OCI-LY7 (cell line): ENCODE measurements around the gene MYMK. TPM values are rescaled to one million over a fixed set of nuclear protein-coding genes. Genes with fewer than 3 reads are reported as not detected.

ENCODE experiments used
- BruUV-seq: library from RNA; stranded (reverse); fragments of 400-500 nt; replicated peaks from 2 replicates; lab custom pipeline; 2021; lab: Mats Ljungman, UMichigan
- CTCF ChIA-PET: fragments of 300-600 bp; sonication (Branson Sonifier 250); formaldehyde crosslinking; loops from one replicate; lab custom pipeline; 2022; ENCODE audit warnings: antibody characterized with exemption; ENCODE audit not compliant: unreplicated experiment; lab: Charles Lee
- POLR2A ChIA-PET: fragments of 300-600 bp; sonication (Branson Sonifier 250); formaldehyde crosslinking; loops from one replicate; lab custom pipeline; 2022; ENCODE audit warnings: antibody characterized with exemption; lab: Charles Lee
- DNase-seq: peaks from one replicate; pipeline ENCODE4 v3.0.0-alpha.2; 2015; ENCODE audit warnings: low spot score
- H2AFZ ChIP-seq: fragments of 200-600 bp; sonication (generic), shearing (Covaris generic); 2 replicates; pipeline ENCODE4 v1.6.1; 2014; ENCODE audit warnings: mild to moderate bottlenecking, antibody characterized with exemption, low read length, moderate library complexity
- H3K27ac ChIP-seq: fragments of 200-600 bp; sonication (generic); 2 replicates; pipeline ENCODE4 v1.5.1; 2014; ENCODE audit warnings: mixed run types, low read depth, mild to moderate bottlenecking, moderate library complexity, low read length, inconsistent platforms; ENCODE audit not compliant: poor library complexity, severe bottlenecking
- H3K36me3 ChIP-seq: fragments of 200-600 bp; sonication (generic); 2 replicates; pipeline ENCODE4 v1.6.1; 2014; ENCODE audit warnings: mild to moderate bottlenecking, antibody characterized with exemption, low read length, moderate library complexity, mixed read lengths; ENCODE audit not compliant: insufficient read depth
- H3K4me1 ChIP-seq: fragments of 200-600 bp; sonication (generic); 2 replicates; pipeline ENCODE4 v1.5.1; 2014; ENCODE audit warnings: mild to moderate bottlenecking, low read length; ENCODE audit not compliant: insufficient read depth, poor library complexity, severe bottlenecking
- H3K4me2 ChIP-seq: fragments of 200-600 bp; sonication (generic); 2 replicates; pipeline ENCODE4 v1.6.1; 2014; ENCODE audit warnings: mild to moderate bottlenecking, low read length
- H3K4me3 ChIP-seq: fragments of 200-600 bp; sonication (generic); 2 replicates; pipeline ENCODE4 v1.5.1; 2014; ENCODE audit warnings: mild to moderate bottlenecking, low read depth, low read length; ENCODE audit not compliant: poor library complexity, severe bottlenecking
- H3K79me2 ChIP-seq: fragments of 200-600 bp; sonication (generic); 2 replicates; pipeline ENCODE4 v1.6.1; 2016; ENCODE audit warnings: low read depth, mild to moderate bottlenecking, low read length, moderate library complexity, mixed read lengths; ENCODE audit not compliant: insufficient read depth
- H3K9me2 ChIP-seq: fragments of 200-600 bp; sonication (generic); 2 replicates; pipeline ENCODE4 v1.6.1; 2016; ENCODE audit warnings: mild to moderate bottlenecking, low read length, mixed read lengths; ENCODE audit not compliant: insufficient read depth
- H3K9me3 ChIP-seq: fragments of 200-600 bp; sonication (generic); 2 replicates; pipeline ENCODE4 v1.6.1; 2014; ENCODE audit warnings: mild to moderate bottlenecking, mixed run types, low read length, mixed read lengths
- H4K20me1 ChIP-seq: fragments of 200-600 bp; sonication (generic); 2 replicates; pipeline ENCODE4 v1.6.1; 2014; ENCODE audit warnings: mild to moderate bottlenecking, antibody characterized with exemption, low read length, moderate library complexity, mixed read lengths; ENCODE audit not compliant: insufficient read depth
- CTCF ChIP-seq: fragments of 200-600 bp; sonication (generic); conservative IDR thresholded peaks from 2 replicates; pipeline ENCODE4 v1.5.1; 2014; ENCODE audit warnings: mild to moderate bottlenecking, antibody characterized with exemption, low read length, moderate library complexity, mixed read lengths
- EZH2phosphoT487 ChIP-seq: fragments of 200-600 bp; sonication (generic); IDR thresholded peaks from 2 replicates; pipeline ENCODE4 v1.6.1; 2018; ENCODE audit warnings: low read depth, borderline replicate concordance, mild to moderate bottlenecking, mixed run types, antibody characterized with exemption, low read length, moderate library complexity, mixed read lengths
- intact Hi-C: fragments of 100-400 bp; cut with micrococcal nuclease; formaldehyde crosslinking; loops from one replicate; pipeline ENCODE4 v1.10.0; 2022; ENCODE audit not compliant: unreplicated experiment
- total RNA-seq, 2 experiments: library from RNA; depleted of rRNA in 1 of 2; stranded (reverse); fragments of >200 nt in 1 of 2; shearing (Covaris generic) in 1 of 2; gene quantifications; 2 replicates each; pipeline ENCODE4 v1.2.3, GENCODE V29; 2014 to 2022

MYMK gene
- total RNA-seq, 2 experiments from 2014 or later = not detected

GRCh38 chr9:133474215-133474614, 50.5 kb downstream of the MYMK start:
- intact Hi-C loops = no loop called here
- peaks cover 15% of the 10 kb centered on the region for H3K4me1 ChIP-seq
- DNase-seq = no peak
- POLR2A ChIA-PET = interaction anchor here (1.0 kb wide), 1 partner anchor 12 kb away, joined by 3 read pairs; no protein-coding TSS in a partner anchor
- H3K4me2 ChIP-seq = no peak overlapping the region
- peaks cover 28% of the 10 kb centered on the region; the same call in 1 of the 2 replicates for H3K79me2 ChIP-seq
- no TSS peak for BruUV-seq
- no peak overlapping the region for H3K27ac ChIP-seq
- CTCF ChIA-PET = no interaction called here
- H3K9me3 ChIP-seq = no peaks in the 10 kb centered on the region
- no peaks in the 10 kb centered on the region for H3K9me2 ChIP-seq
- TF ChIP-seq CTCF (no peak), EZH2phosphoT487 (no peak)
- H3K4me3 ChIP-seq = no peak overlapping the region
- H4K20me1 ChIP-seq = no peaks in the 10 kb centered on the region; the same call in 1 of the 2 replicates
- peaks cover 66% of the 10 kb centered on the region for H3K36me3 ChIP-seq
- no peak overlapping the region for H2AFZ ChIP-seq

GRCh38 chr9:133473743-133474142, 51.0 kb downstream of the MYMK start:
- no peak overlapping the region for H3K4me2 ChIP-seq
- CTCF ChIA-PET = no interaction called here

More at GRCh38 chr9:133473743-133474142, 51.0 kb downstream of the MYMK start:
- Histone ChIP-seq H3K4me1 (peaks cover 15% of the 10 kb centered on the region), H3K36me3 (peaks cover 66% of the 10 kb centered on the region), H3K27ac (no peak overlapping the region), H2AFZ (no peak overlapping the region), H3K79me2 (peaks cover 27% of the 10 kb centered on the region; the same call in 1 of the 2 replicates), H3K9me3 (no peaks in the 10 kb centered on the region), H4K20me1 (no peaks in the 10 kb centered on the region; the same call in 1 of the 2 replicates), H3K9me2 (no peaks in the 10 kb centered on the region), H3K4me3 (no peak overlapping the region)
- POLR2A ChIA-PET = no interaction called here
- BruUV-seq = no TSS peak
- no peak for TF ChIP-seq EZH2phosphoT487
- no peak for TF ChIP-seq CTCF
- intact Hi-C loops = no loop called here
- no peak for DNase-seq
